ENCODE measurements around the gene FERMT2.

DNA sequence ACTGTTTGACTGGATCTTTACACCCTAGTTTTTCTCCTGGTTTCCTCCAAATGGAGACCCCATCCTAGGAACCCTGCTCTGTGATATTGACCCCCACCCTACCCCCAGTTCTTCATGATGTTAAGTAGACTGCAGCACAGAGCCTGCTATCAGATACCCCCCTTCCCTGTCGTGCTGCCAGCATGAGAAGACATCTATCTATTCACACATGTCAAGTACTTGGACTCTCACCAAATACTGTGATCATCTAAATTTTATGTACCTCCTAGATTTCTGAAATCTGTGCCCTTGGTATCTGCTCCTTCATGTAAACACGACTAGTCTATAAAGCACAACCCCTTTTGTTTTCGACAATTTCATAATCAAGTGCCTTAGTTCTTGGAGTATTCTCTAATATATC lies 38.9 kb downstream of the FERMT2 start:
- TF ChIP-seq CTCF (IDR thresholded peaks at IDR 0.05) (no peak), POLR2A (IDR thresholded peaks at IDR 0.05) (no peak)

All from uterus (tissue), 2 donors.